ENCODE results near the gene CD3E. TPM values are rescaled to one million over a fixed set of nuclear protein-coding genes. Genes with fewer than 3 reads are reported as not detected.

Gene CD3E
- total and polyA plus RNA-seq, 2 of the 8 experiments (the other 6 are each of a cell fraction or from before 2014, with no cell fraction given), result not detected

DNA sequence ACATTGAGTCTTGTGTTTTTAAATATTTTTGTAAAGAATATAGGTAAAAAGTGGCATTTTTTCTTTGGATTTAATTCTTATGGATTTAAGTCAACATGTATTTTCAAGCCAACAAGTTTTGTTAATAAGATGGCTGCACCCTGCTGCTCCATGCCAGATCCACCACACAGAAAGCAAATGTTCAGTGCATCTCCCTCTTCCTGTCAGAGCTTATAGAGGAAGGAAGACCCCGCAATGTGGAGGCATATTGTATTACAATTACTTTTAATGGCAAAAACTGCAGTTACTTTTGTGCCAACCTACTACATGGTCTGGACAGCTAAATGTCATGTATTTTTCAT is 333 bp upstream of the CD3E start (continued):
- TF ChIP-seq HDAC2 (IDR thresholded peaks at IDR 0.05; ENCODE audit: borderline replicate concordance in 1 of 2, low read depth in 2 of 2, low read length in 2 of 2), result no peak
- TF ChIP-seq RFX5 (IDR thresholded peaks at IDR 0.05; ENCODE audit: borderline replicate concordance, low read depth, low read length), result no peak
- no peak for TF ChIP-seq RXRA (IDR thresholded peaks at IDR 0.05; ENCODE audit: insufficient read depth, low read depth, low read length)

Measured in H1 (cell line).